Liver (tissue), 9 donors: ENCODE results near the gene OLFM4. TPM values are rescaled to one million over a fixed set of nuclear protein-coding genes. Genes with fewer than 3 reads are reported as not detected.

Experiments used
- DNase-seq: peaks from one replicate; pipeline ENCODE4 v3.0.0-alpha.2; 2017; ENCODE audit warnings: low spot score
- H3K27ac ChIP-seq, 2 donors: one replicate each; pipeline ENCODE4 v1.7.0; 2013; ENCODE audit warnings: inconsistent platforms in 2 of 2, low read length in 2 of 2, control low read depth in 1 of 2, low read depth in 1 of 2, mild to moderate bottlenecking in 1 of 2
- H3K27me3 ChIP-seq, 4 donors: one replicate each; pipeline versions ENCODE4 v1.6.1 to v1.7.0; 2013; ENCODE audit warnings: low read length in 3 of 4, inconsistent platforms in 1 of 4, mild to moderate bottlenecking in 1 of 4, moderate library complexity in 1 of 4; ENCODE audit not compliant: control insufficient read depth in 4 of 4, insufficient read depth in 4 of 4
- H3K36me3 ChIP-seq, 4 donors: one replicate each; pipeline versions ENCODE4 v1.6.1 to v1.7.0; 2013; ENCODE audit warnings: low read length in 3 of 4, mild to moderate bottlenecking in 3 of 4, low read depth in 1 of 4, moderate library complexity in 1 of 4; ENCODE audit not compliant: control insufficient read depth in 4 of 4, insufficient read depth in 3 of 4
- H3K4me1 ChIP-seq, 4 donors: one replicate each; pipeline versions ENCODE4 v1.6.1 to v1.7.0; 2013; ENCODE audit warnings: low read length in 3 of 4, mild to moderate bottlenecking in 3 of 4, moderate library complexity in 1 of 4; ENCODE audit not compliant: control insufficient read depth in 4 of 4, insufficient read depth in 4 of 4
- H3K4me3 ChIP-seq, 3 donors: one replicate each; pipeline versions ENCODE4 v1.6.1 to v1.7.0; 2013; ENCODE audit warnings: low read length in 3 of 3, control low read depth in 1 of 3, low read depth in 1 of 3, mild to moderate bottlenecking in 1 of 3
- H3K9ac ChIP-seq, 2 donors: one replicate each; pipeline ENCODE4 v1.7.0; 2013; ENCODE audit warnings: low read length in 2 of 2, mild to moderate bottlenecking in 2 of 2, moderate library complexity in 2 of 2, control low read depth in 1 of 2, low read depth in 1 of 2
- H3K9me3 ChIP-seq, 4 donors: one replicate each; pipeline versions ENCODE4 v1.6.1 to v1.7.0; 2013; ENCODE audit warnings: low read length in 3 of 4; ENCODE audit not compliant: control insufficient read depth in 4 of 4
- EGR1 ChIP-seq, 2 donors: IDR thresholded peaks; 2 replicates each; pipeline ENCODE4 v1.6.1; 2016 to 2018; ENCODE audit warnings: antibody characterized with exemption in 2 of 2, low read depth in 2 of 2
- FOXA1 ChIP-seq: IDR thresholded peaks from 2 replicates; pipeline ENCODE4 v1.6.1; 2016; ENCODE audit warnings: antibody characterized with exemption
- FOXA2 ChIP-seq: IDR thresholded peaks from 2 replicates; pipeline ENCODE4 v1.6.1; 2016; ENCODE audit warnings: antibody characterized with exemption
- GABPA ChIP-seq, 2 donors: IDR thresholded peaks in 1 of 2; conservative IDR thresholded peaks in 1 of 2; 2 replicates each; pipeline ENCODE4 v1.6.1; 2016; ENCODE audit warnings: antibody characterized with exemption in 2 of 2, mild to moderate bottlenecking in 1 of 2, moderate library complexity in 1 of 2
- HNF4A ChIP-seq, 2 donors: conservative IDR thresholded peaks; 2 replicates each; pipeline ENCODE4 v1.6.1; 2016; ENCODE audit warnings: antibody characterized with exemption in 2 of 2, mild to moderate bottlenecking in 2 of 2
- HNF4G ChIP-seq: IDR thresholded peaks from 2 replicates; pipeline ENCODE4 v1.6.1; 2016; ENCODE audit warnings: antibody characterized with exemption
- JUND ChIP-seq, 2 donors: IDR thresholded peaks; 2 replicates each; pipeline ENCODE4 v1.6.1; 2016; ENCODE audit warnings: antibody characterized with exemption in 2 of 2
- NR2F2 ChIP-seq: IDR thresholded peaks from 2 replicates; pipeline ENCODE4 v1.6.1; 2016; ENCODE audit warnings: antibody characterized with exemption
- RAD21 ChIP-seq, 2 donors: IDR thresholded peaks; 2 replicates each; pipeline ENCODE4 v1.6.1; 2016; ENCODE audit warnings: antibody characterized with exemption in 2 of 2, mild to moderate bottlenecking in 2 of 2
- RXRA ChIP-seq, 2 donors: IDR thresholded peaks; 2 replicates each; pipeline ENCODE4 v1.6.1; 2017 to 2018; ENCODE audit warnings: antibody characterized with exemption in 2 of 2, mild to moderate bottlenecking in 1 of 2
- SP1 ChIP-seq: IDR thresholded peaks from 2 replicates; pipeline ENCODE4 v1.6.1; 2018; ENCODE audit warnings: antibody characterized with exemption, mild to moderate bottlenecking
- TAF1 ChIP-seq: conservative IDR thresholded peaks from 2 replicates; pipeline ENCODE4 v1.6.1; 2016; ENCODE audit warnings: antibody characterized with exemption, mild to moderate bottlenecking
- YY1 ChIP-seq: IDR thresholded peaks from 2 replicates; pipeline ENCODE4 v1.6.1; 2016; ENCODE audit warnings: antibody characterized with exemption, mild to moderate bottlenecking
- WGBS: extraction: QIAGEN DNeasy Blood & Tissue Kit; methylation state at CpG from one replicate; pipeline ENCODE4 v1.1.7; 2013; 5-methylcytosine and 5-hydroxymethylcytosine counted together
- polyA plus RNA-seq, 2 donors: library from polyadenylated mRNA; stranded (reverse) in 1 of 2; unstranded in 1 of 2; fragments of 200-250 nt in 1 of 2; fragments of >200 nt in 1 of 2; fragmentation: Nextera tagmentation in 1 of 2; extraction: Ambion mirVana in 1 of 2; gene quantifications; one replicate each; pipeline versions ENCODE4 v1.2.1 to v1.2.3, GENCODE V29; 2013 to 2015
- total RNA-seq, 2 donors: library from RNA; depleted of rRNA; stranded (reverse); fragments of >200 nt; gene quantifications; one replicate each; pipeline ENCODE4 v1.2.3, GENCODE V29; 2014
- TF ChIP-seq, protein P1 (sequence below): IDR thresholded peaks from 2 replicates; pipeline ENCODE4 v1.6.1; 2016; ENCODE audit warnings: antibody characterized with exemption
- TF ChIP-seq, protein P2 (sequence below): IDR thresholded peaks from 2 replicates; pipeline ENCODE4 v1.6.1; 2016; ENCODE audit warnings: antibody characterized with exemption
- TF ChIP-seq, protein P3 (sequence below): IDR thresholded peaks from 2 replicates; pipeline ENCODE4 v1.6.1; 2016; ENCODE audit warnings: antibody characterized with exemption
- TF ChIP-seq, protein P4 (sequence below): fragments of 150-350 bp; IDR thresholded peaks from 2 replicates; pipeline ENCODE4 v1.5.1; 2017; ENCODE audit warnings: improper control_type of control experiment, low read depth, low read length; ENCODE audit not compliant: missing input control
- TF ChIP-seq, protein P5 (sequence below): IDR thresholded peaks from 2 replicates; pipeline ENCODE4 v1.6.1; 2016; ENCODE audit warnings: antibody characterized with exemption, mild to moderate bottlenecking
- donor health status: healthy.
- donor health status: healthy.
- donor health status: healthy.
- donor health status: healthy.
- donor health status: healthy.

The OLFM4 gene
- total and polyA plus RNA-seq, 4 donors, result under 0.01 to 8.0 (median 0.66) TPM; not detected in 1

DNA sequence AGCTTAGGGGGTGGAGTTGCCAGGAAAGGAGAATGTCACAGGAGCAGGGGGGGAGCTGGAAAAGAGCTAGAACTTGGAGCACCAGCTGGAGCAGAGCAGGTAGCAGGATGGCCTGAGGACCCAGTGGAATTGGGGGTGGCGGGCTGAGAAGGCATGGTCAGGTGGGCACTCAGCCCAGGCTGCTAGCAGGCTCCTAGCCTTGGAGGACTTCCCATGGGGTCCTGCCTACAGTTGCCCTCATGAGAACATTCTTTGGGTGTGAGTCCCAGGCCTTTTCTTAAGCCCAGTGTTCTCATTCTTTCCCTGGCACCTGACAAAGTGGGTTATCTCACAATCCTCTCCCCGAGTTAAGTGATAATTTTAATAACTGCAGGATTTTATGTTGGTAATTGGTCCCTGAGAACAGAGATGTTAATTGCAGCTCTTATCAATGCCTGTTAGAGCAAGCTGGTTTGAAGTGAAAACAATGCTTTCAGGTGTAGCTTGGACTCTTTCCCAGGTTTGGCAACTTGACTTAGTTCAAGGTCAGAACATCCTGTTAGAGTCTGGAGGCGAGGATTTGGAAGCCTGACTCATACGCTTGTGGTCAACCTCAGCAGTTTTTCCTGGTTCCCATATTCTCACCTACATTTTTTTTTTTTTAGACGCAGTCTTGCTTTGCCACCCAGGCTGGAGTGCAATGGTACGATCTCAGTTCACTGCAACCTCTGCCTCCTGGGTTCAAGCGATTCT lies 18.1 kb upstream of the OLFM4 start:
- Histone ChIP-seq H3K36me3 (no peaks in the 10 kb centered on the region), H3K4me3 (no peak overlapping the region), H3K4me1 (no peaks in the 10 kb centered on the region), H3K27me3 (no peaks in the 10 kb centered on the region), H3K27ac (no peak overlapping the region), H3K9me3 (no peaks in the 10 kb centered on the region), H3K9ac (no peak overlapping the region)
- TF ChIP-seq RXRA (IDR thresholded peaks at IDR 0.05) (no peak), EGR1 (IDR thresholded peaks at IDR 0.05; ENCODE audit: low read depth in 2 of 2) (no peak), SP1 (no peak), YY1 (no peak), FOXA1 (no peak), FOXA2 (no peak), GABPA (IDR thresholded peaks at IDR 0.05 in 1 of 2, conservative IDR thresholded peaks at IDR 0.05 in 1 of 2) (no peak), JUND (IDR thresholded peaks at IDR 0.05) (no peak), NR2F2 (no peak), RAD21 (IDR thresholded peaks at IDR 0.05) (no peak), HNF4A (conservative IDR thresholded peaks at IDR 0.05) (no peak), TAF1 (no peak)
- TF ChIP-seq, protein P1, sequence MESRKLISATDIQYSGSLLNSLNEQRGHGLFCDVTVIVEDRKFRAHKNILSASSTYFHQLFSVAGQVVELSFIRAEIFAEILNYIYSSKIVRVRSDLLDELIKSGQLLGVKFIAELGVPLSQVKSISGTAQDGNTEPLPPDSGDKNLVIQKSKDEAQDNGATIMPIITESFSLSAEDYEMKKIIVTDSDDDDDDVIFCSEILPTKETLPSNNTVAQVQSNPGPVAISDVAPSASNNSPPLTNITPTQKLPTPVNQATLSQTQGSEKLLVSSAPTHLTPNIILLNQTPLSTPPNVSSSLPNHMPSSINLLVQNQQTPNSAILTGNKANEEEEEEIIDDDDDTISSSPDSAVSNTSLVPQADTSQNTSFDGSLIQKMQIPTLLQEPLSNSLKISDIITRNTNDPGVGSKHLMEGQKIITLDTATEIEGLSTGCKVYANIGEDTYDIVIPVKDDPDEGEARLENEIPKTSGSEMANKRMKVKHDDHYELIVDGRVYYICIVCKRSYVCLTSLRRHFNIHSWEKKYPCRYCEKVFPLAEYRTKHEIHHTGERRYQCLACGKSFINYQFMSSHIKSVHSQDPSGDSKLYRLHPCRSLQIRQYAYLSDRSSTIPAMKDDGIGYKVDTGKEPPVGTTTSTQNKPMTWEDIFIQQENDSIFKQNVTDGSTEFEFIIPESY, result no peak
- TF ChIP-seq, protein P2, sequence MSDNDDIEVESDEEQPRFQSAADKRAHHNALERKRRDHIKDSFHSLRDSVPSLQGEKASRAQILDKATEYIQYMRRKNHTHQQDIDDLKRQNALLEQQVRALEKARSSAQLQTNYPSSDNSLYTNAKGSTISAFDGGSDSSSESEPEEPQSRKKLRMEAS, result no peak
- TF ChIP-seq, protein P3, sequence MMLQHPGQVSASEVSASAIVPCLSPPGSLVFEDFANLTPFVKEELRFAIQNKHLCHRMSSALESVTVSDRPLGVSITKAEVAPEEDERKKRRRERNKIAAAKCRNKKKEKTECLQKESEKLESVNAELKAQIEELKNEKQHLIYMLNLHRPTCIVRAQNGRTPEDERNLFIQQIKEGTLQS, result no peak
- TF ChIP-seq, protein P4, sequence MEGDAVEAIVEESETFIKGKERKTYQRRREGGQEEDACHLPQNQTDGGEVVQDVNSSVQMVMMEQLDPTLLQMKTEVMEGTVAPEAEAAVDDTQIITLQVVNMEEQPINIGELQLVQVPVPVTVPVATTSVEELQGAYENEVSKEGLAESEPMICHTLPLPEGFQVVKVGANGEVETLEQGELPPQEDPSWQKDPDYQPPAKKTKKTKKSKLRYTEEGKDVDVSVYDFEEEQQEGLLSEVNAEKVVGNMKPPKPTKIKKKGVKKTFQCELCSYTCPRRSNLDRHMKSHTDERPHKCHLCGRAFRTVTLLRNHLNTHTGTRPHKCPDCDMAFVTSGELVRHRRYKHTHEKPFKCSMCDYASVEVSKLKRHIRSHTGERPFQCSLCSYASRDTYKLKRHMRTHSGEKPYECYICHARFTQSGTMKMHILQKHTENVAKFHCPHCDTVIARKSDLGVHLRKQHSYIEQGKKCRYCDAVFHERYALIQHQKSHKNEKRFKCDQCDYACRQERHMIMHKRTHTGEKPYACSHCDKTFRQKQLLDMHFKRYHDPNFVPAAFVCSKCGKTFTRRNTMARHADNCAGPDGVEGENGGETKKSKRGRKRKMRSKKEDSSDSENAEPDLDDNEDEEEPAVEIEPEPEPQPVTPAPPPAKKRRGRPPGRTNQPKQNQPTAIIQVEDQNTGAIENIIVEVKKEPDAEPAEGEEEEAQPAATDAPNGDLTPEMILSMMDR, result no peak
- no peak for DNase-seq
- WGBS, result 62% methylated on average over 7 of the region's 7 CpGs

DNA sequence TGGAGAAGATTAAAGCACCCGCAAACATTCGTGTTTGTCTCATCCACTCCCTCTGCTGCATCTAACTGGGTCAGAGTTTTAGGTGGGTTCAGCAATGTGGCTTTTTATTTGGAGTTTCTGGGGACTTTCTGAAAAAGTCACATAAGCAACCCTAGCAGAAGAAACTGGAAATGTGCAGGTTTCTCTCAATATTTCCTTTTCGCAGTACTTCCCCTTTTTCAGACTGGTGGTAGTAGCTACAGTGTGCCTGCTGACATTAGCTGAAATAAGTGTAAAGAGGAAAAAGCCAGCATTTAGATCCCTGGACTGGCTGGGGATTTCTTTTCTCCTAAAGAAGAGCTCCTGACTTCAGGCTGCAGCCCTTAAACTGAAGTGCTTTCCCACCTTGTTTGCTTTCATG lies 15.9 kb upstream of the OLFM4 start:
- Histone ChIP-seq H3K4me3 (no peak overlapping the region), H3K36me3 (no peaks in the 10 kb centered on the region), H3K27ac (no peak overlapping the region), H3K27me3 (no peaks in the 10 kb centered on the region), H3K9me3 (no peaks in the 10 kb centered on the region), H3K4me1 (no peaks in the 10 kb centered on the region), H3K9ac (no peak overlapping the region)
- no peak for DNase-seq
- WGBS, result 65% methylated on average over 3 of the region's 3 CpGs
- TF ChIP-seq, protein P3, result no peak
- TF ChIP-seq HNF4G, result no peak
- no peak for TF ChIP-seq NR2F2
- TF ChIP-seq FOXA1, result no peak
- TF ChIP-seq TAF1, result no peak
- TF ChIP-seq RXRA (IDR thresholded peaks at IDR 0.05), result no peak
- TF ChIP-seq JUND (IDR thresholded peaks at IDR 0.05), result no peak
- TF ChIP-seq, protein P5, sequence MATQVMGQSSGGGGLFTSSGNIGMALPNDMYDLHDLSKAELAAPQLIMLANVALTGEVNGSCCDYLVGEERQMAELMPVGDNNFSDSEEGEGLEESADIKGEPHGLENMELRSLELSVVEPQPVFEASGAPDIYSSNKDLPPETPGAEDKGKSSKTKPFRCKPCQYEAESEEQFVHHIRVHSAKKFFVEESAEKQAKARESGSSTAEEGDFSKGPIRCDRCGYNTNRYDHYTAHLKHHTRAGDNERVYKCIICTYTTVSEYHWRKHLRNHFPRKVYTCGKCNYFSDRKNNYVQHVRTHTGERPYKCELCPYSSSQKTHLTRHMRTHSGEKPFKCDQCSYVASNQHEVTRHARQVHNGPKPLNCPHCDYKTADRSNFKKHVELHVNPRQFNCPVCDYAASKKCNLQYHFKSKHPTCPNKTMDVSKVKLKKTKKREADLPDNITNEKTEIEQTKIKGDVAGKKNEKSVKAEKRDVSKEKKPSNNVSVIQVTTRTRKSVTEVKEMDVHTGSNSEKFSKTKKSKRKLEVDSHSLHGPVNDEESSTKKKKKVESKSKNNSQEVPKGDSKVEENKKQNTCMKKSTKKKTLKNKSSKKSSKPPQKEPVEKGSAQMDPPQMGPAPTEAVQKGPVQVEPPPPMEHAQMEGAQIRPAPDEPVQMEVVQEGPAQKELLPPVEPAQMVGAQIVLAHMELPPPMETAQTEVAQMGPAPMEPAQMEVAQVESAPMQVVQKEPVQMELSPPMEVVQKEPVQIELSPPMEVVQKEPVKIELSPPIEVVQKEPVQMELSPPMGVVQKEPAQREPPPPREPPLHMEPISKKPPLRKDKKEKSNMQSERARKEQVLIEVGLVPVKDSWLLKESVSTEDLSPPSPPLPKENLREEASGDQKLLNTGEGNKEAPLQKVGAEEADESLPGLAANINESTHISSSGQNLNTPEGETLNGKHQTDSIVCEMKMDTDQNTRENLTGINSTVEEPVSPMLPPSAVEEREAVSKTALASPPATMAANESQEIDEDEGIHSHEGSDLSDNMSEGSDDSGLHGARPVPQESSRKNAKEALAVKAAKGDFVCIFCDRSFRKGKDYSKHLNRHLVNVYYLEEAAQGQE, result no peak
- TF ChIP-seq, protein P4, result no peak
- no peak for TF ChIP-seq HNF4A (conservative IDR thresholded peaks at IDR 0.05)
- TF ChIP-seq RAD21 (IDR thresholded peaks at IDR 0.05), result no peak
- TF ChIP-seq, protein P2, result no peak
- no peak for TF ChIP-seq EGR1 (IDR thresholded peaks at IDR 0.05; ENCODE audit: low read depth in 2 of 2)
- TF ChIP-seq FOXA2, result no peak
- TF ChIP-seq YY1, result no peak
